HepG2 (cell line): Measurements from ENCODE around the gene RHOC. TPM values are rescaled to one million over a fixed set of nuclear protein-coding genes. Genes with fewer than 3 reads are reported as not detected.

Source experiments
- ATF7-NPFF ChIP-seq: sonication (generic); formaldehyde crosslinking; IDR thresholded peaks from 2 replicates; pipeline ENCODE4 v1.8.1; 2023; ENCODE audit warnings: mild to moderate bottlenecking, low read depth, missing genetic modification reagents, moderate library complexity
- CC2D1A ChIP-seq: sonication (generic); formaldehyde crosslinking; IDR thresholded peaks from 2 replicates; pipeline ENCODE4 v1.8.1; 2023; ENCODE audit warnings: mild to moderate bottlenecking, missing genetic modification reagents
- CENPX ChIP-seq: sonication (generic); formaldehyde crosslinking; IDR thresholded peaks from 2 replicates; pipeline ENCODE4 v1.9.0; 2021; ENCODE audit warnings: mild to moderate bottlenecking, missing genetic modification reagents, moderate library complexity
- CREB1 ChIP-seq, 2 experiments: fragments of 450-650 bp in 1 of 2; IDR thresholded peaks; 2 replicates each; pipeline ENCODE4 v1.6.1; 2016 to 2017; ENCODE audit warnings: control low read depth in 1 of 2, mild to moderate bottlenecking in 1 of 2, missing compliant biosample characterization in 1 of 2, missing genetic modification characterization in 1 of 2
- EEA1 ChIP-seq: sonication (generic); formaldehyde crosslinking; IDR thresholded peaks from 2 replicates; pipeline ENCODE4 v1.5.1; 2020; ENCODE audit warnings: mild to moderate bottlenecking, missing genetic modification reagents, borderline replicate concordance
- HMGXB3 ChIP-seq: sonication (generic); formaldehyde crosslinking; IDR thresholded peaks from 2 replicates; pipeline ENCODE4 v1.4.0; 2020; ENCODE audit warnings: missing genetic modification reagents, borderline replicate concordance
- HOXA9 ChIP-seq: sonication (generic); formaldehyde crosslinking; IDR thresholded peaks from 2 replicates; pipeline ENCODE4 v1.8.1; 2022; ENCODE audit warnings: missing genetic modification reagents, mild to moderate bottlenecking, moderate library complexity, borderline replicate concordance
- IRF2 ChIP-seq: IDR thresholded peaks from 2 replicates; pipeline ENCODE4 v1.6.1; 2018; ENCODE audit warnings: missing genetic modification reagents, missing compliant biosample characterization
- KLF16 ChIP-seq, 2 experiments: sonication (generic) in 1 of 2; formaldehyde crosslinking in 1 of 2; IDR thresholded peaks; 2 replicates each; pipeline versions ENCODE4 v1.6.1 to v1.8.0; 2016 to 2023; ENCODE audit warnings: missing genetic modification reagents in 2 of 2, missing compliant biosample characterization in 1 of 2
- POGZ ChIP-seq: sonication (generic); formaldehyde crosslinking; IDR thresholded peaks from 2 replicates; pipeline ENCODE4 v1.4.0; 2020; ENCODE audit warnings: mild to moderate bottlenecking, missing genetic modification reagents
- RBAK ChIP-seq: sonication (generic); formaldehyde crosslinking; IDR thresholded peaks from 2 replicates; pipeline ENCODE4 v1.5.1; 2020; ENCODE audit warnings: mild to moderate bottlenecking, missing genetic modification reagents
- SP140L ChIP-seq: sonication (generic); formaldehyde crosslinking; IDR thresholded peaks from 2 replicates; pipeline ENCODE4 v1.4.0; 2020; ENCODE audit warnings: missing genetic modification reagents, borderline replicate concordance
- XBP1 ChIP-seq: sonication (generic); formaldehyde crosslinking; IDR thresholded peaks from 2 replicates; pipeline ENCODE4 v1.5.0; 2020; ENCODE audit warnings: missing genetic modification reagents
- YEATS2 ChIP-seq: sonication (generic); formaldehyde crosslinking; IDR thresholded peaks from 2 replicates; pipeline ENCODE4 v1.4.0; 2020; ENCODE audit warnings: missing genetic modification reagents, borderline replicate concordance
- ZBTB21 ChIP-seq: sonication (generic); formaldehyde crosslinking; IDR thresholded peaks from 2 replicates; pipeline ENCODE4 v1.4.0; 2020; ENCODE audit warnings: missing genetic modification reagents
- ZNF816 ChIP-seq: sonication (generic); formaldehyde crosslinking; IDR thresholded peaks from 2 replicates; pipeline ENCODE4 v1.8.0; 2022; ENCODE audit warnings: missing genetic modification reagents, mild to moderate bottlenecking, borderline replicate concordance
- polyA plus RNA-seq, 8 experiments: library from polyadenylated mRNA; depleted of rRNA in 3 of 8; stranded (reverse) in 7 of 8; unstranded in 1 of 8; fragments of >200 nt; fragmentation: Illumina TruSeq in 4 of 8; extraction: Trizol in 4 of 8; gene quantifications; 2 replicates each; pipeline versions ENCODE4 v1.2.1 to v1.2.3, GENCODE V29; 2011 to 2016; ENCODE audit warnings: low read depth in 4 of 8, missing spikeins in 1 of 8, mixed read lengths in 1 of 8; ENCODE audit not compliant: insufficient read depth in 1 of 8
- total RNA-seq, 5 experiments: library from RNA; depleted of rRNA; stranded (reverse); fragments of >200 nt; fragmentation: Illumina TruSeq; extraction: Trizol; gene quantifications; 2 replicates each; pipeline ENCODE4 v1.2.3, GENCODE V29; 2016; ENCODE audit warnings: low read depth in 1 of 5
- TF ChIP-seq, protein P1 (sequence below): sonication (generic); formaldehyde crosslinking; IDR thresholded peaks from 2 replicates; pipeline ENCODE4 v1.9.0; 2021; ENCODE audit warnings: missing genetic modification reagents, borderline replicate concordance
- TF ChIP-seq, protein P2 (sequence below): sonication (generic); formaldehyde crosslinking; IDR thresholded peaks from 2 replicates; pipeline ENCODE4 v1.8.0; 2022; ENCODE audit warnings: missing genetic modification reagents, low read depth, mild to moderate bottlenecking, borderline replicate concordance
- TF ChIP-seq, protein P3 (sequence below): sonication (generic); formaldehyde crosslinking; IDR thresholded peaks from 2 replicates; pipeline ENCODE4 v1.4.0; 2020; ENCODE audit warnings: missing genetic modification reagents

Gene RHOC
- total and polyA plus RNA-seq, 2 of the 13 experiments (the other 11 are each of a cell fraction or from before 2014, with no cell fraction given): 64.3 to 182 TPM

GRCh38 chr1:112674440-112674985 lies 32.4 kb downstream of the RHOC start, which contains the start of gene MOV10 (continued):
- TF ChIP-seq, protein P1, sequence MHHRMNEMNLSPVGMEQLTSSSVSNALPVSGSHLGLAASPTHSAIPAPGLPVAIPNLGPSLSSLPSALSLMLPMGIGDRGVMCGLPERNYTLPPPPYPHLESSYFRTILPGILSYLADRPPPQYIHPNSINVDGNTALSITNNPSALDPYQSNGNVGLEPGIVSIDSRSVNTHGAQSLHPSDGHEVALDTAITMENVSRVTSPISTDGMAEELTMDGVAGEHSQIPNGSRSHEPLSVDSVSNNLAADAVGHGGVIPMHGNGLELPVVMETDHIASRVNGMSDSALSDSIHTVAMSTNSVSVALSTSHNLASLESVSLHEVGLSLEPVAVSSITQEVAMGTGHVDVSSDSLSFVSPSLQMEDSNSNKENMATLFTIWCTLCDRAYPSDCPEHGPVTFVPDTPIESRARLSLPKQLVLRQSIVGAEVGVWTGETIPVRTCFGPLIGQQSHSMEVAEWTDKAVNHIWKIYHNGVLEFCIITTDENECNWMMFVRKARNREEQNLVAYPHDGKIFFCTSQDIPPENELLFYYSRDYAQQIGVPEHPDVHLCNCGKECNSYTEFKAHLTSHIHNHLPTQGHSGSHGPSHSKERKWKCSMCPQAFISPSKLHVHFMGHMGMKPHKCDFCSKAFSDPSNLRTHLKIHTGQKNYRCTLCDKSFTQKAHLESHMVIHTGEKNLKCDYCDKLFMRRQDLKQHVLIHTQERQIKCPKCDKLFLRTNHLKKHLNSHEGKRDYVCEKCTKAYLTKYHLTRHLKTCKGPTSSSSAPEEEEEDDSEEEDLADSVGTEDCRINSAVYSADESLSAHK (CRISPR knock-in tag): no peak
- TF ChIP-seq CC2D1A (CRISPR knock-in tag): no peak
- TF ChIP-seq XBP1: 0 out of 2 replicates have a peak, but pooled peaks have one; percentile 44
- no peak for TF ChIP-seq HOXA9 (CRISPR knock-in tag)
- TF ChIP-seq, protein P2, sequence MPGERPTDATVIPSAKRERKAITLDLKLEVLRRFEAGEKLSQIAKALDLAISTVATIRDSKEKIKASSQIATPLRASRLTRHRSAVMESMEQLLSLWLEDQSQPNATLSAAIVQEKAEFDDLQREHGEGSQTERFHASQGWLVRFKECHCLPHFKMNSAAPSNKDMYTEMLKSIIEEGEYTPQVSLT: no peak
- TF ChIP-seq YEATS2 (CRISPR knock-in tag): 0 out of 2 replicates have a peak, but pooled peaks have one; percentile 21
- peak; percentile 95 for TF ChIP-seq IRF2 (CRISPR knock-in tag)
- TF ChIP-seq, protein P3, sequence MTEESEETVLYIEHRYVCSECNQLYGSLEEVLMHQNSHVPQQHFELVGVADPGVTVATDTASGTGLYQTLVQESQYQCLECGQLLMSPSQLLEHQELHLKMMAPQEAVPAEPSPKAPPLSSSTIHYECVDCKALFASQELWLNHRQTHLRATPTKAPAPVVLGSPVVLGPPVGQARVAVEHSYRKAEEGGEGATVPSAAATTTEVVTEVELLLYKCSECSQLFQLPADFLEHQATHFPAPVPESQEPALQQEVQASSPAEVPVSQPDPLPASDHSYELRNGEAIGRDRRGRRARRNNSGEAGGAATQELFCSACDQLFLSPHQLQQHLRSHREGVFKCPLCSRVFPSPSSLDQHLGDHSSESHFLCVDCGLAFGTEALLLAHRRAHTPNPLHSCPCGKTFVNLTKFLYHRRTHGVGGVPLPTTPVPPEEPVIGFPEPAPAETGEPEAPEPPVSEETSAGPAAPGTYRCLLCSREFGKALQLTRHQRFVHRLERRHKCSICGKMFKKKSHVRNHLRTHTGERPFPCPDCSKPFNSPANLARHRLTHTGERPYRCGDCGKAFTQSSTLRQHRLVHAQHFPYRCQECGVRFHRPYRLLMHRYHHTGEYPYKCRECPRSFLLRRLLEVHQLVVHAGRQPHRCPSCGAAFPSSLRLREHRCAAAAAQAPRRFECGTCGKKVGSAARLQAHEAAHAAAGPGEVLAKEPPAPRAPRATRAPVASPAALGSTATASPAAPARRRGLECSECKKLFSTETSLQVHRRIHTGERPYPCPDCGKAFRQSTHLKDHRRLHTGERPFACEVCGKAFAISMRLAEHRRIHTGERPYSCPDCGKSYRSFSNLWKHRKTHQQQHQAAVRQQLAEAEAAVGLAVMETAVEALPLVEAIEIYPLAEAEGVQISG (CRISPR knock-in tag): peak; percentile 12; the same call in 1 of the 2 replicates
- TF ChIP-seq ZBTB21 (CRISPR knock-in tag): no peak
- no peak for TF ChIP-seq HMGXB3 (CRISPR knock-in tag)
- TF ChIP-seq ZNF816 (CRISPR knock-in tag): 0 out of 2 replicates have a peak, but pooled peaks have one; percentile 81
- no peak for TF ChIP-seq SP140L
- TF ChIP-seq CREB1 (IDR thresholded peaks at IDR 0.05): no peak
- TF ChIP-seq CREB1 (CRISPR knock-in tag; IDR thresholded peaks at IDR 0.05): 0 out of 2 replicates have a peak, but pooled peaks have one; percentile 4
- no peak for TF ChIP-seq ATF7-NPFF (CRISPR knock-in tag)
- no peak for TF ChIP-seq KLF16 (CRISPR knock-in tag; IDR thresholded peaks at IDR 0.05)
- TF ChIP-seq EEA1: no peak
- no peak for TF ChIP-seq CENPX (CRISPR knock-in tag)
- TF ChIP-seq RBAK: no peak
- no peak for TF ChIP-seq POGZ (CRISPR knock-in tag)
